Keratinocyte (primary cell): ENCODE data around the gene BAZ1B.

ENCODE experiments used
- EZH2 ChIP-seq: IDR thresholded peaks from one replicate; pipeline ENCODE4 v1.6.1; 2012; ENCODE audit warnings: inconsistent platforms, mild to moderate bottlenecking, low read length, moderate library complexity
- TF ChIP-seq, protein P1 (sequence below), 3 experiments: IDR thresholded peaks in 1 of 3; conservative IDR thresholded peaks in 1 of 3; optimal IDR thresholded peaks in 1 of 3; 2 replicates in 2 of 3; 3 replicates in 1 of 3; pipeline versions ENCODE3 to v1.5.1; 2011; ENCODE audit warnings: low read length in 3 of 3, mild to moderate bottlenecking in 3 of 3, moderate library complexity in 2 of 3, control low read depth in 1 of 3, inconsistent platforms in 1 of 3; ENCODE audit not compliant: insufficient read depth in 2 of 3; ENCODE audit errors: extremely low read depth in 1 of 3

DNA sequence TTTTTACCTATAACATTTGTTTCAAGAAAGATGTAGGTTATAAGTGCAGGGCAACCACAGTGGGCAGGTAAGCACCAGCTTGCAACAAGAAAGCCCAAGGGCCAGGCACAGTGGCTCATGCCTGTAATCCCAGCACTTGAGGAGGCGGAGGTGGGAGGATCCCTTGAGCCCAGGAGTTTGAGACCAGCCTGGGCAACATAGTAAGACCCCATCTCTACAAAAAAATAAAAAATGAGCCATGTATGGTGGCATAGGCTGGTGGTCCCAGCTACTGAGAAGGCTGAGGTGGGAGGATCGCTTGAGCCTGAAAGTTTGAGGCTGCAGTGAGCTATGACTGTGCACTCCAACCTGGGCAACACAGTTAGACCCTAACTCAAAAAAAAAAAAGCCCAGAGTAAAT is 22.6 kb upstream of the BAZ1B start:
- TF ChIP-seq, protein P1, sequence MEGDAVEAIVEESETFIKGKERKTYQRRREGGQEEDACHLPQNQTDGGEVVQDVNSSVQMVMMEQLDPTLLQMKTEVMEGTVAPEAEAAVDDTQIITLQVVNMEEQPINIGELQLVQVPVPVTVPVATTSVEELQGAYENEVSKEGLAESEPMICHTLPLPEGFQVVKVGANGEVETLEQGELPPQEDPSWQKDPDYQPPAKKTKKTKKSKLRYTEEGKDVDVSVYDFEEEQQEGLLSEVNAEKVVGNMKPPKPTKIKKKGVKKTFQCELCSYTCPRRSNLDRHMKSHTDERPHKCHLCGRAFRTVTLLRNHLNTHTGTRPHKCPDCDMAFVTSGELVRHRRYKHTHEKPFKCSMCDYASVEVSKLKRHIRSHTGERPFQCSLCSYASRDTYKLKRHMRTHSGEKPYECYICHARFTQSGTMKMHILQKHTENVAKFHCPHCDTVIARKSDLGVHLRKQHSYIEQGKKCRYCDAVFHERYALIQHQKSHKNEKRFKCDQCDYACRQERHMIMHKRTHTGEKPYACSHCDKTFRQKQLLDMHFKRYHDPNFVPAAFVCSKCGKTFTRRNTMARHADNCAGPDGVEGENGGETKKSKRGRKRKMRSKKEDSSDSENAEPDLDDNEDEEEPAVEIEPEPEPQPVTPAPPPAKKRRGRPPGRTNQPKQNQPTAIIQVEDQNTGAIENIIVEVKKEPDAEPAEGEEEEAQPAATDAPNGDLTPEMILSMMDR (optimal IDR thresholded peaks at IDR 0.05 in 1 of 3, IDR thresholded peaks at IDR 0.05 in 1 of 3, conservative IDR thresholded peaks at IDR 0.05 in 1 of 3; ENCODE audit: extremely low read depth in 1 of 3, insufficient read depth in 2 of 3, low read length in 3 of 3): no peak
- TF ChIP-seq EZH2: no peak
